Measurements from ENCODE around the gene USP10.

The USP10 gene

DNA sequence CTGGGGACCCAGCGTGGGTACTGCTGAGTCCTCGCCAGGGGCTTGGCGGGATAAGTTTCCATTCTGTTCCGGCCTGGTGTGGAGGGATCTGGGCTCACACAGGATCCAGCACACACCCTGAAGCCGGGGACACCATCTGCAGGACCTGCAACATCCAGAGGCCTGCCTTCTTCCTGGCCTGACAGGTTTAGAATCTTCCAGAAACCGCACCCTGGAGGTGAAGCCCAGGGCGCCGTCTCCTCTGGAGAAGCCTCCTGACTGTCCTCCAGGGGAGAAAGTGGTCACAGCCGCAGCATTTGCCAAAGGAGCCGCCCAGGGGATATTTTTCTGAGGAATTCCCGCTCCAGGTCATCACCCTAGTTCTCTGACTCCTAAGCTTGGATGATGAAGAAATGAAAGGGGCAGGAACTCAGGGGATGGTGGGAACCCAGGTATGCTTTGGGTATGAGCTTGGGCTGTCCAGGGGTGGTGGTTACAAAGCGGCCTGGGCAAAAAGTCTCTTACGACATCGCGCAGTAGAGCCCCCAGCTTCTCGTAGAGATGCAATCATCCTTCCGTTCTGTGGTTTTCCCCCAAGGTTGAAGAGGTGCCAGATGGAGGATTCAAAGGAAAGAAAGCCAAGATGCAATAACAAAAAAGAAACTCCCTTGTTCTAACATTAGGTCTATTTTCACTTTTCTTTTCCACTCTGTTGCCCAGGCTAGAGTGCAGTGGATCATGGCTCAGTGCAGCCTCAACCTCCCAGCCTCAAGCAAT lies 110.9 kb downstream of the USP10 start:
- DNase-seq: no peak

- no peak for DNase-seq
These were observed 111.7 kb downstream of the USP10 start for GRCh38 chr16:84811529-84811928.

DNA sequence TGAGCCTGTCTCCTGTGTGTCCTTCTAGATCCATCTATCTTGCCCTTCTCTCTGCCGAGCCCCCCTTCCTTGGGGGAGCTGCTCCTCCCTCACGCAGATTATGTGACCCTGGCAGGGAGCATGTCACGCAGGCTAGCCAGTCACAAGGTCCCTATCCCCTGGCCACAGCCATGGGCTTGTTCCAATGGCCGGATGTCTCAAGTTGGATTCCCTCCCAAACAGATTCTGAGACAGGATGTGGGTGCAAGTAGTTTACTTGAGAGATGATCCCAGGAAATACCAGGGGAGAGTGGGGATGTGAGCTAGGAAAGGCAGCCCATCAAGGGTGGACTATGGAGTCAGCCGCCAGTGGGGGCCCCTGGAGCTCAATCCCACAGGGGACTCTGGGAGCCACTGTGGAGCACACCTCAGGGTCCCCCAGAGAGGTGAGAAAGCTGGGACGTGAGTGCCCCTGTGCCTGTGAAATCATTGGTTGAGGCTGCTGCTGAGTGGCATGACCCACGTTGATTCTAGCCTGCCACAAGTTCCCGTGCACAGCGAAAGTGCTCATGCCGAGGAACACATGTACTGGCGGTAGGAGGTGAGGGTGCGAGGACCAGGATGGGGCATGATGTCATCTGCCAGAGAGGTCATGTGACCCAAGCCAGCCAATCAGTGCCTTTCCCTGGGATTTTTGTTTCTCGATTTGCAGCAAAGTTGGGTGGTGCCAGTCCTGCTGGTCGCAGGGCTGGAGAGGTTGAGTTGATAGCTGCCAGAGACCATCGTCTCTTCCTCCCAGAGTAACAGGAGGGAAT lies 113.5 kb downstream of the USP10 start:
- DNase-seq: no peak

- DNase-seq: no peak
These were observed 115.7 kb downstream of the USP10 start for GRCh38 chr16:84815462-84815861.

DNA sequence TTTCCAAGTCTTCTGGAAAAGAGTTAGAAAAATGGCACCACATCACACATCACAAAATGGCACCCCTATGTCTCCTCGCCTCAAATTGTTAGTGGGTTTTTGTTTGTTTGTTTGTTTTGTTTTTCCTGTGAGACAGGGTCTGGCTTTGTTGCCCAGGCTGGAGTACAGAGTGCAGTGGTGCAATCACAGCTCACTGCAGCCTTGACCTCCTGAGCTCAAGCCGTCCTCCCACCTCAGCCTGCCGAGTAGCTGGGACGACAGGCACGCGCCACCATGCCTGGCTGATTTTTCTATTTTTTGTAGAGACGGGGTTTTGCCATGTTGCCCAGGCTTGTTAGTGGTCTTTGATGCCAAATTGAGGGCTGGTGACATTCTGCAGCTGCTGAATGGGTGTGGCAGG lies 116.2 kb downstream of the USP10 start:
- no peak for DNase-seq

DNA sequence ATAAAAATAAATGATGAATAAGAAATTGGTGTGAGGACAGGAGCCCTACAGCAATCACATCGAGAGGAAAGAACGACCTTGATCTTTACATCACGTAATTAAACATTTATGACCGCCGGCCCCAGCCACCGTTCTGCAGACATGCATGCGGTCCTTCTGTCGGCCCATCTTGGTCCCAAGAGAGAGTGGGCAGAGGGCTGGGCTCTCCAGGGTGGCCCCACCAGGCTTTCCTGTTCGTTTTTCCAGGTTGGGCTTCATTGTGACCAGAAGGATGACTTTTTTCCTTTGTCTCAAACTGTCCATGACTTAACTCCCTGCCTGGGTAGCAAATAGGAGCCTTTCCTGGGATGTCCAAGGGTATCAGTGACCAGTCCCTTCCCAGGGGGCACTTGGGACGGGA lies 116.7 kb downstream of the USP10 start:
- DNase-seq: no peak

DNA sequence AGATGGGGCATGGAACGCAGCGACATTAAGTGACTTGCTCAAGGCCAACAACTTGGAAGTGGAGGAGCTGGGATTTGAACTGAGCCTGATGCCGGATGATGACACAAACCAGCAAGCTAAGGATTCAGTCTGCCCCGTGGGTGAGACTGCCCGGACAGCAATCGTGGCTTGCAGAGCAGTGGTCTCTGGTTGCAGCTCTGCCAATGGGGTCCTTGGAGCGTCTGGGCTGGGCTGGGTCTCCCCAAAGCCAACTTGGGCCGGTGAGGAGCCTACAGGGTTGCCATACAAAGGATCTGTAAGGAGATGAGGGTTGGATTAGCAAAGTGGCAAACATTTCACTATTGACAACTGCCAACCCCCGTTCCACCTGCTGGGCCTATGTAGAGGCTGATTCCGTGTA lies 117.4 kb downstream of the USP10 start:
- no peak for DNase-seq

- no peak for DNase-seq
These were observed 117.8 kb downstream of the USP10 start for GRCh38 chr16:84817613-84818012.

GRCh38 chr16:84818133-84818532 lies 118.3 kb downstream of the USP10 start:
- no peak for DNase-seq

DNA sequence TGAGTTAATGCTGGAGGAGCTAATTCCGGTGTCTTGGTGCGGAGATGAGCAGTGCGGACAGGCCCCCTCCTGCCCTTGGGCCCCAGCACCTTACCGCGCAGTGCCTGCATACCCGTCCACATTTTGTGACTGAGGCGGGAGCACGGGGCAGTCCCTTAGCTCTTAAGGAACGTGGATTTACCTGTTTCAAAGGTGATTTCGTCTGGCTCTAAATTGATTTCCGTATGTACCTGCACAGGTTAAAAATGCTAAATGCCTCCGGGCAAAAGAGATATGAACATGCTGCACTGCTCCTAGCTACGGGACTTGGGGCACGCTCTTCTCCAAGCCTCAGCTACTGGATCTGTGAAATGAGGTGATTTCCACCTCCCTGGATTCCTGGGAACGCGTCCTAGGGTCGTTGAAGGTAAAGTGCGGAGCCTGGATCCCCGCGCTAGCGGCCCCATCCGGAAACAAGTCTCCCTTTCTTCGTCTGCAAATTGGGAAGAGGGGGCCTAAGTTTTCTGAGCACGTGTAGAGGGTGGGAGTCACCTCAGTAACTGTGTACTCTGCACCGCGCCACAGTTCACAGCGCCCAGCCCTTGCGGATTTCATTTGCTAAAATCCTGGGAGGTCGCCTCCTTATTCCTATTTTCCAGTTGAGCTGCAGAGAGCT lies 119.3 kb downstream of the USP10 start:
- DNase-seq: no peak

GRCh38 chr16:84819644-84820304 lies 120.0 kb downstream of the USP10 start, which contains the start of gene CRISPLD2:
Gene CRISPLD2 (plus strand): TSS chr16:84819985. CDS start chr16:84838496, 18,511 bp downstream.
- DNase-seq: peak; percentile 89

GRCh38 chr16:84820305-84820684 lies 120.5 kb downstream of the USP10 start:
- DNase-seq: no peak

GRCh38 chr16:84820771-84821170 lies 121.0 kb downstream of the USP10 start:
- DNase-seq: no peak

DNA sequence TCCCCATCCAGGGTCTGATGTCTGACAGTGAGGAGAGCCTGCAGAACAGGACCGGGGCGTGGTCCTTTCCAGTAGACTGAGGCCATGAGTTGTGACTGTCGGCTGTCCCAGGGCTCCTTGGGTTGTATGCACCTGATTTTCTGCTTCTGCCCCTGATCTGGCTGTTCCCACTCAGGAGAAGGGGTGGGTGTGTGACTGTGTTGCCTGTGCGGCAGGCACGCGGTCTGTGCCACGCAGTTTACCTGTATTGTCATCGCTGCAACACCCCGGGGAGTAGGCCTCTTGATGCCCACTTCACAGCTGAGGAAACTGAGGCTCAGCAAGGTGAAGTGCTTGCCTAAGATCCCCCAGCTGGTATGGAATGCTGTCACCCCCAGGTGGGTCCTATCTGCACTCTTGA lies 121.4 kb downstream of the USP10 start:
- DNase-seq: no peak

DNA sequence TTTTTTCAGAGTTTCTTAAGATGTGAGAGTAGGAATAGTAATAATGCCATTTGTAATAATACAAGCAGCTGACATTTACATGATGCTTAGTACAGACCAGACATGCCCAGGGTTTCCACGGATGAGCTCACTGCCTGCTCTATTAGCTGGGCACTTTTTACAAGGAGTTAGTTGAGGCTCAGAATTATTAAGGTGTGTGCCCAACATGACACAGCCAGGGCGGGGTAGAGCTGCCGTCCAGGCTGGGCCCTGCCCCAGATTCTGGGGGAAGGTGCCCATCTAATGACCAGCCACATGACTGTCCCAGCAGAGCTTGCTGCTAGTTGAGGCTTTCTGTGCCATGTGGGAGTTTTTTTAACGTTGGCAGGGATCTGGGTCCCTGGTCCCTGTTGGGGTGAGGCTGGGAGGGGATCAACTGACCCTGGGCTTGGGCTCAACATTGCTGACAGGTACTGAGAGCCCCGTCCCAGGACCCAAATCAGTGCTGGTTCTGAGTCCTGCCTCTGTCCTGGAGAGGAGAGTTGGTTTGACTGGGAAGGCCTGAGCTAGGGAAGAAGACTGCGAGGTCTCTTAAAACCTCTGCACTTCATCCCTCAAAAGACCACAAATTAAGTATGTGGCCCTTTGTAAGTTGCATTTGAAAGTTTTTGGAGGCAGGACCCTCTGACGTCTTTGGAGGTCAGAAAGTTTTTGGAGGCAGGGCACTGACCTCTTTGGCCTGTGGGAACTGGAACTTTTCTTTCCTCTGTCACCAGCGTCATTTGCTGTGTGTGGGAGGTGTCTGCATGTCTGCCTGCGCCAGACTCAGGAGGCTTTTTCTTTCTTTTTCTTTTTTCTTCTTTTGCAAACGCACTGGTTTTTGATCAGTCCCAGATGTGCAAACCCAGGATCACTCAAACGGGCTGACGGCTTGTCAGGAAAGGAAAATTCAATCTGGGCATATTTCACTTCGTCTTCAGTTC lies 122.2 kb downstream of the USP10 start:
- DNase-seq: no peak

DNA sequence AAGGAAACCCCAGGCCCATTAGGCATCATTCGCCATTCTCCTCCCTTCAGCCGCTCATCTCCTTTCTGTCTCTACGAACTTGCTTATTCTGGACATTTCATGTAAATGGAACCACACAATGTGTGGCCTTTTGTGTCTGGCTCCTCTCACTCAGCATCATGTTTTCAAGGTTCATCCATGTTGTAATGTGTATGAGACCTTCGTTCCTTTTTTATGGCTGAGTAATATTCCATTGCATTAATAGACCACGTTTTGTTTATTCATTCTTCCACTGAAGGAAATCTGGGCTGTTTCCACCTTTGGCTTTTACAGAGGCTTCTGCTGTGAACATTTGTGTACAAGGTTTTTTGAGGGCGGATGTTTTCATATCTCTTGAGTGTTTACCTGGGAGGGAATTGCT lies 123.2 kb downstream of the USP10 start:
- DNase-seq: no peak

- no peak for DNase-seq
These were observed 123.7 kb downstream of the USP10 start for GRCh38 chr16:84823484-84823883.

DNA sequence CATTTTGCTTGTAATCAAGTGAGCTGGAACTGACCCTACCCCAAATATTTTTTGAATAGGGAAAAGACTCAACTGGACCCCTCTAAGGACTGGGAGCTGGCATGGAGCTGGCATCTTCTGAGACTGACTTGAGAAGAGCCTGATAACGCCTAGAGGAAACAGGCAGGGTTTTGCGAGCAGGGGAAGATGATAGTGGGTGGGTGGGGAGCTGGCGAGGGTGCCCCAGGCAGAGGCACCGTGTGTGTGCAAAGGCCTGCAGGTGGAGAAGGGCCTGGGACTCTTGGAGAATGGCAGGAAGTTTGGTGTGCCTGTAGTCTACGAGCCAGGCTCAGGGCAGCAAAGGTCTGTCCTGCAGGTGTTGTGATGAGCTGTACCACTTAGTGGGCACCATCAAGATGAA lies 124.1 kb downstream of the USP10 start:
- DNase-seq: no peak

GRCh38 chr16:84825896-84826557 lies 126.2 kb downstream of the USP10 start:
- DNase-seq: no peak

DNA sequence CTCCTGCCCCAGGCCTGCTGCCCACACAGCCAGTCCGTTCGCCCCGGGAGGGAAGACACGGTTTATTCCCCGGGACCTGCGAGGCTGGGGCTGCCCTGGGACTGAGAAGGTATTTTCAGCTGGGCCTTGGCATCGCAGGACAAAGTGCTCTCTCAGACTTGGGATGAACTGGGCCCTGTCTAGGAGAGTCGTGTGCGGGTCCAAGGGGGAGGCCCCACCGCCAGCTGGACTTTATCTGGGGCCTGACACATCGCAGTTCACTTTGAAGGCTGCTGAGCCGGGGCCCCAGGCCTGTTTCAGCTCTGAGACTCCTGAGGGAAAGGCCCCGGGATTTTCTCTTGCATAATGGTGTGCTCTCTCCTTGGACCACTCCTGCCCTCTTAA lies 126.8 kb downstream of the USP10 start:
- no peak for DNase-seq

- peak; percentile 29 for DNase-seq
These were observed 127.4 kb downstream of the USP10 start for GRCh38 chr16:84827131-84827574.
